OCI-LY7 (cell line): Measurements from ENCODE around the gene ENHO. TPM values are rescaled to one million over a fixed set of nuclear protein-coding genes. Genes with fewer than 3 reads are reported as not detected.

Experiments
- BruUV-seq: library from RNA; stranded (reverse); fragments of 400-500 nt; replicated peaks from 2 replicates; lab custom pipeline; 2021; lab: Mats Ljungman, UMichigan
- CTCF ChIA-PET: fragments of 300-600 bp; sonication (Branson Sonifier 250); formaldehyde crosslinking; loops from one replicate; lab custom pipeline; 2022; ENCODE audit warnings: antibody characterized with exemption; ENCODE audit not compliant: unreplicated experiment; lab: Charles Lee
- POLR2A ChIA-PET: fragments of 300-600 bp; sonication (Branson Sonifier 250); formaldehyde crosslinking; loops from one replicate; lab custom pipeline; 2022; ENCODE audit warnings: antibody characterized with exemption; lab: Charles Lee
- DNase-seq: peaks from one replicate; pipeline ENCODE4 v3.0.0-alpha.2; 2015; ENCODE audit warnings: low spot score
- H2AFZ ChIP-seq: fragments of 200-600 bp; sonication (generic), shearing (Covaris generic); 2 replicates; pipeline ENCODE4 v1.6.1; 2014; ENCODE audit warnings: mild to moderate bottlenecking, antibody characterized with exemption, low read length, moderate library complexity
- H3K27ac ChIP-seq: fragments of 200-600 bp; sonication (generic); 2 replicates; pipeline ENCODE4 v1.5.1; 2014; ENCODE audit warnings: mixed run types, low read depth, mild to moderate bottlenecking, moderate library complexity, low read length, inconsistent platforms; ENCODE audit not compliant: poor library complexity, severe bottlenecking
- H3K36me3 ChIP-seq: fragments of 200-600 bp; sonication (generic); 2 replicates; pipeline ENCODE4 v1.6.1; 2014; ENCODE audit warnings: mild to moderate bottlenecking, antibody characterized with exemption, low read length, moderate library complexity, mixed read lengths; ENCODE audit not compliant: insufficient read depth
- H3K4me1 ChIP-seq: fragments of 200-600 bp; sonication (generic); 2 replicates; pipeline ENCODE4 v1.5.1; 2014; ENCODE audit warnings: mild to moderate bottlenecking, low read length; ENCODE audit not compliant: insufficient read depth, poor library complexity, severe bottlenecking
- H3K4me2 ChIP-seq: fragments of 200-600 bp; sonication (generic); 2 replicates; pipeline ENCODE4 v1.6.1; 2014; ENCODE audit warnings: mild to moderate bottlenecking, low read length
- H3K4me3 ChIP-seq: fragments of 200-600 bp; sonication (generic); 2 replicates; pipeline ENCODE4 v1.5.1; 2014; ENCODE audit warnings: mild to moderate bottlenecking, low read depth, low read length; ENCODE audit not compliant: poor library complexity, severe bottlenecking
- H3K79me2 ChIP-seq: fragments of 200-600 bp; sonication (generic); 2 replicates; pipeline ENCODE4 v1.6.1; 2016; ENCODE audit warnings: low read depth, mild to moderate bottlenecking, low read length, moderate library complexity, mixed read lengths; ENCODE audit not compliant: insufficient read depth
- H3K9me2 ChIP-seq: fragments of 200-600 bp; sonication (generic); 2 replicates; pipeline ENCODE4 v1.6.1; 2016; ENCODE audit warnings: mild to moderate bottlenecking, low read length, mixed read lengths; ENCODE audit not compliant: insufficient read depth
- H3K9me3 ChIP-seq: fragments of 200-600 bp; sonication (generic); 2 replicates; pipeline ENCODE4 v1.6.1; 2014; ENCODE audit warnings: mild to moderate bottlenecking, mixed run types, low read length, mixed read lengths
- H4K20me1 ChIP-seq: fragments of 200-600 bp; sonication (generic); 2 replicates; pipeline ENCODE4 v1.6.1; 2014; ENCODE audit warnings: mild to moderate bottlenecking, antibody characterized with exemption, low read length, moderate library complexity, mixed read lengths; ENCODE audit not compliant: insufficient read depth
- EZH2phosphoT487 ChIP-seq: fragments of 200-600 bp; sonication (generic); IDR thresholded peaks from 2 replicates; pipeline ENCODE4 v1.6.1; 2018; ENCODE audit warnings: low read depth, borderline replicate concordance, mild to moderate bottlenecking, mixed run types, antibody characterized with exemption, low read length, moderate library complexity, mixed read lengths
- intact Hi-C: fragments of 100-400 bp; cut with micrococcal nuclease; formaldehyde crosslinking; loops from one replicate; pipeline ENCODE4 v1.10.0; 2022; ENCODE audit not compliant: unreplicated experiment
- total RNA-seq, 2 experiments: library from RNA; depleted of rRNA in 1 of 2; stranded (reverse); fragments of >200 nt in 1 of 2; shearing (Covaris generic) in 1 of 2; gene quantifications; 2 replicates each; pipeline ENCODE4 v1.2.3, GENCODE V29; 2014 to 2022
- TF ChIP-seq, protein P1 (sequence below): fragments of 200-600 bp; sonication (generic); conservative IDR thresholded peaks from 2 replicates; pipeline ENCODE4 v1.5.1; 2014; ENCODE audit warnings: mild to moderate bottlenecking, antibody characterized with exemption, low read length, moderate library complexity, mixed read lengths

Gene ENHO
- total RNA-seq, 2 experiments from 2014 or later: 0.91 TPM; not detected in 1

GRCh38 chr9:34502471-34502870 is 20.3 kb downstream of the ENHO start:
- intact Hi-C loops: loop anchor here (5.0 kb wide), 1 partner anchor 100 kb away; no protein-coding TSS in a partner anchor
- Histone ChIP-seq H3K4me2 (no peak overlapping the region), H4K20me1 (no peaks in the 10 kb centered on the region), H3K27ac (no peak overlapping the region), H3K9me2 (no peaks in the 10 kb centered on the region), H3K36me3 (no peaks in the 10 kb centered on the region), H3K9me3 (no peaks in the 10 kb centered on the region), H2AFZ (no peak overlapping the region), H3K4me1 (no peaks in the 10 kb centered on the region), H3K4me3 (no peak overlapping the region), H3K79me2 (no peaks in the 10 kb centered on the region)
- POLR2A ChIA-PET: interaction anchor here (0.5 kb wide), 1 partner anchor 530 kb away, joined by 3 read pairs; no protein-coding TSS in a partner anchor
- BruUV-seq: no TSS peak
- no peak for TF ChIP-seq EZH2phosphoT487
- TF ChIP-seq, protein P1, sequence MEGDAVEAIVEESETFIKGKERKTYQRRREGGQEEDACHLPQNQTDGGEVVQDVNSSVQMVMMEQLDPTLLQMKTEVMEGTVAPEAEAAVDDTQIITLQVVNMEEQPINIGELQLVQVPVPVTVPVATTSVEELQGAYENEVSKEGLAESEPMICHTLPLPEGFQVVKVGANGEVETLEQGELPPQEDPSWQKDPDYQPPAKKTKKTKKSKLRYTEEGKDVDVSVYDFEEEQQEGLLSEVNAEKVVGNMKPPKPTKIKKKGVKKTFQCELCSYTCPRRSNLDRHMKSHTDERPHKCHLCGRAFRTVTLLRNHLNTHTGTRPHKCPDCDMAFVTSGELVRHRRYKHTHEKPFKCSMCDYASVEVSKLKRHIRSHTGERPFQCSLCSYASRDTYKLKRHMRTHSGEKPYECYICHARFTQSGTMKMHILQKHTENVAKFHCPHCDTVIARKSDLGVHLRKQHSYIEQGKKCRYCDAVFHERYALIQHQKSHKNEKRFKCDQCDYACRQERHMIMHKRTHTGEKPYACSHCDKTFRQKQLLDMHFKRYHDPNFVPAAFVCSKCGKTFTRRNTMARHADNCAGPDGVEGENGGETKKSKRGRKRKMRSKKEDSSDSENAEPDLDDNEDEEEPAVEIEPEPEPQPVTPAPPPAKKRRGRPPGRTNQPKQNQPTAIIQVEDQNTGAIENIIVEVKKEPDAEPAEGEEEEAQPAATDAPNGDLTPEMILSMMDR: no peak
- CTCF ChIA-PET: no interaction called here
- no peak for DNase-seq

GRCh38 chr9:34501889-34502425 is 20.8 kb downstream of the ENHO start:
- intact Hi-C loops: loop anchor here (2.0 to 5.0 kb wide), 2 partner anchors 97 to 100 kb away; no protein-coding TSS in a partner anchor
- no peaks in the 10 kb centered on the region for H3K4me1 ChIP-seq
- H3K27ac ChIP-seq: no peak overlapping the region
- no peak overlapping the region for H3K4me3 ChIP-seq
- DNase-seq: no peak
- no peak overlapping the region for H2AFZ ChIP-seq
- CTCF ChIA-PET: no interaction called here
- TF ChIP-seq, protein P1: no peak
- no peak for TF ChIP-seq EZH2phosphoT487
- H3K79me2 ChIP-seq: no peaks in the 10 kb centered on the region
- no peaks in the 10 kb centered on the region for H3K9me3 ChIP-seq
- no peaks in the 10 kb centered on the region for H3K36me3 ChIP-seq
- no peaks in the 10 kb centered on the region for H3K9me2 ChIP-seq
- POLR2A ChIA-PET: interaction anchor here (0.5 kb wide), 1 partner anchor 530 kb away, joined by 3 read pairs; no protein-coding TSS in a partner anchor
- BruUV-seq: no TSS peak
- no peaks in the 10 kb centered on the region for H4K20me1 ChIP-seq
- no peak overlapping the region for H3K4me2 ChIP-seq

- no peaks in the 10 kb centered on the region for H3K4me1 ChIP-seq
- CTCF ChIA-PET: interaction anchor here (1.4 kb wide), 1 partner anchor 97 kb away, joined by 4 read pairs; no protein-coding TSS in a partner anchor
- POLR2A ChIA-PET: no interaction called here
- no peaks in the 10 kb centered on the region for H3K36me3 ChIP-seq
- H3K4me2 ChIP-seq: no peak overlapping the region
- intact Hi-C loops: loop anchor here (2.0 to 5.0 kb wide), 2 partner anchors 97 to 101 kb away; no protein-coding TSS in a partner anchor
- H4K20me1 ChIP-seq: no peaks in the 10 kb centered on the region
- no peaks in the 10 kb centered on the region for H3K9me2 ChIP-seq
- no peak for DNase-seq
- no TSS peak for BruUV-seq
- H3K79me2 ChIP-seq: no peaks in the 10 kb centered on the region
- no peaks in the 10 kb centered on the region for H3K9me3 ChIP-seq
- TF ChIP-seq EZH2phosphoT487: no peak
- TF ChIP-seq, protein P1: no peak
- no peak overlapping the region for H2AFZ ChIP-seq
- H3K27ac ChIP-seq: no peak overlapping the region
- no peak overlapping the region for H3K4me3 ChIP-seq
These were observed 21.4 kb downstream of the ENHO start for GRCh38 chr9:34501372-34501771.
